Heart right ventricle (tissue), 16 donors: Measurements from ENCODE around the gene LDLRAD4. TPM values are rescaled to one million over a fixed set of nuclear protein-coding genes. Genes with fewer than 3 reads are reported as not detected.

Experiments used
- ATAC-seq, 8 donors: fragments of 200-7000 bp; cut with Tn5 transposase; one replicate each; pipeline ENCODE4 v1.9.1; 2020; ENCODE audit warnings: mild to moderate bottlenecking in 8 of 8, moderate library complexity in 8 of 8, moderate number of reproducible peaks in 1 of 8
- DNase-seq, 2 donors: peaks; one replicate each; pipeline ENCODE4 v3.0.0-alpha.2; 2020
- H3K27ac ChIP-seq, 10 donors: fragments of 200-600 bp; sonication (generic) in 2 of 10; one replicate each; pipeline versions ENCODE4 v1.5.0 to v1.8.0; 2020 to 2022; ENCODE audit warnings: mild to moderate bottlenecking in 3 of 10
- H3K27me3 ChIP-seq, 7 donors: fragments of 200-600 bp; one replicate each; pipeline ENCODE4 v1.8.0; 2021 to 2022; ENCODE audit warnings: mild to moderate bottlenecking in 2 of 7
- H3K36me3 ChIP-seq, 9 donors: fragments of 200-600 bp; sonication (generic) in 1 of 9; one replicate each; pipeline versions ENCODE4 v1.5.0 to v1.8.0; 2020 to 2022; ENCODE audit warnings: mild to moderate bottlenecking in 2 of 9
- H3K4me1 ChIP-seq, 9 donors: fragments of 200-600 bp; sonication (generic) in 1 of 9; one replicate each; pipeline versions ENCODE4 v1.5.0 to v1.8.0; 2020 to 2022; ENCODE audit warnings: mild to moderate bottlenecking in 4 of 9
- H3K4me3 ChIP-seq, 10 donors: fragments of 200-600 bp; sonication (generic) in 2 of 10; one replicate each; pipeline versions ENCODE4 v1.5.0 to v1.8.0; 2020 to 2022; ENCODE audit warnings: mild to moderate bottlenecking in 7 of 10, moderate library complexity in 2 of 10
- H3K9me3 ChIP-seq, 11 donors: fragments of 200-600 bp in 10 of 11; sonication (generic) in 2 of 11; one replicate each; pipeline versions ENCODE4 v1.5.0 to v1.8.0; 2013 to 2022; ENCODE audit warnings: mild to moderate bottlenecking in 2 of 11, control low read depth in 1 of 11, moderate library complexity in 1 of 11
- WGBS, 2 donors: extraction: QIAGEN DNeasy Blood & Tissue Kit; methylation state at CpG; one replicate each; pipeline ENCODE4 v1.1.7; 2013; ENCODE audit warnings: inconsistent platforms in 1 of 2; 5-methylcytosine and 5-hydroxymethylcytosine counted together
- intact Hi-C, 10 donors: fragments of 100-400 bp; cut with DNase I; formaldehyde crosslinking; loops; one replicate each; pipeline versions ENCODE4 v1.11.1 to v1.14.2; 2022
- polyA plus RNA-seq, 2 donors: library from polyadenylated mRNA; stranded (reverse); fragments of 200-250 nt; gene quantifications; one replicate each; pipeline ENCODE4 v1.2.3, GENCODE V29; 2013
- total RNA-seq, 10 donors: library from RNA; stranded (reverse); fragmentation: NEBNext Ultra II Directional in 3 of 10; extraction: Animal tissue kit (Norgen Biotek cat#: 25700) in 3 of 10; gene quantifications; one replicate each; pipeline versions ENCODE4 v1.2.1 to v1.2.4, GENCODE V29; 2021 to 2023
- TF ChIP-seq, protein P1 (sequence below), 9 donors: fragments of 200-600 bp; sonication (generic) in 2 of 9; IDR thresholded peaks; one replicate each; pipeline versions ENCODE4 v1.5.0 to v1.8.0; 2021 to 2022; ENCODE audit warnings: antibody characterized with exemption in 9 of 9, mild to moderate bottlenecking in 5 of 9, moderate library complexity in 1 of 9
- donor health status: Arrhythmogenic right ventricular cardiomyopathy.
- donor health status: ischemic (EF 13 %, LVEDD 7.1; RV severe dilation, severe dysfunction).
- donor health status: healthy with polysubstance abuse.
- donor health status: DM: no; HTN: yes; CAD: no.
- donor health status: DM: no; HTN: no; CAD: no.
- donor health status: ischemic (EF 25% LVEDD 6.9; RV normal size, moderate dysfunction).
- donor health status: ischemic (EF 25% LVEDD 5.7; RV mildly dilated, moderate dysfunction).
- donor health status: healthy.
- donor health status: DM: yes; HTN: yes; CAD: no.
- donor health status: Ischemic cardiomyopathy.
- donor health status: ischemic (EF 35%, LVEDD 5.7; RV mildly dilated, moderate dysfunction).
- donor health status: nonischemic (EF 11% LVEDD 7.7; RV severe dilation, severe dysfunction).
- donor health status: DM: yes; HTN: yes; CAD: no.
- donor health status: PGD.
- donor health status: ischemic (EF 29% LVEDD 5.4; RV normal size, mild dysfunction).
- donor health status: nonischemic (EF 23%, LVEDD 6.1; RV moderate dilation, normal function).

Gene LDLRAD4
- total and polyA plus RNA-seq, 12 donors: 5.4 to 74.6 (median 34.6) TPM

DNA sequence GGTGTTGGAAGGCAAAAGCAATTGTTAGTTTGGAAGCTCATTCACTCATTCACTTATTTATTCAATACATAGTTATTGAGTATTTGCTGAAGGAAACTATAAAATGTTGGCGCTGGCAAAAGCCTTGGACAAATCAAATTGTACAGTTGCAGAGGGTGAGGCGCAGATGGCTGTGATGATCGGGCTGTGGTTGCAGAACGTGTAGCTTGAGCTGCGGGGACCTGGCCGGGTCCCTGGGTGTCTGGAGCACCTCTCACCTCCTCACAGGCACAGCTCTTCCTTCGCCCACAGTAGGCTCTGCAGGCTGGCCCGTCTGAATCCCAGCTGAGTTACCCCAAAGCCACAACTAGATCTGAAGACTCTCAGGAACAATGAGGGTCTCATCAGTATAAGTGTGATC lies 72.7 kb downstream of the LDLRAD4 start:
- peaks cover 0 to 39% (median 22%) of the 10 kb centered on the region in 9 donors for H3K4me1 ChIP-seq
- 97% methylated on average over 8 of the region's 8 CpGs for WGBS, 2 donors
- no peaks in the 10 kb centered on the region for H3K9me3 ChIP-seq
- intact Hi-C loops: no loop called here
- H3K4me3 ChIP-seq: no peak overlapping the region
- no peaks in the 10 kb centered on the region for H3K27me3 ChIP-seq
- no peaks in the 10 kb centered on the region for H3K36me3 ChIP-seq
- H3K27ac ChIP-seq: no peak overlapping the region
- DNase-seq (no peak), ATAC-seq (no peak)
- TF ChIP-seq, protein P1, sequence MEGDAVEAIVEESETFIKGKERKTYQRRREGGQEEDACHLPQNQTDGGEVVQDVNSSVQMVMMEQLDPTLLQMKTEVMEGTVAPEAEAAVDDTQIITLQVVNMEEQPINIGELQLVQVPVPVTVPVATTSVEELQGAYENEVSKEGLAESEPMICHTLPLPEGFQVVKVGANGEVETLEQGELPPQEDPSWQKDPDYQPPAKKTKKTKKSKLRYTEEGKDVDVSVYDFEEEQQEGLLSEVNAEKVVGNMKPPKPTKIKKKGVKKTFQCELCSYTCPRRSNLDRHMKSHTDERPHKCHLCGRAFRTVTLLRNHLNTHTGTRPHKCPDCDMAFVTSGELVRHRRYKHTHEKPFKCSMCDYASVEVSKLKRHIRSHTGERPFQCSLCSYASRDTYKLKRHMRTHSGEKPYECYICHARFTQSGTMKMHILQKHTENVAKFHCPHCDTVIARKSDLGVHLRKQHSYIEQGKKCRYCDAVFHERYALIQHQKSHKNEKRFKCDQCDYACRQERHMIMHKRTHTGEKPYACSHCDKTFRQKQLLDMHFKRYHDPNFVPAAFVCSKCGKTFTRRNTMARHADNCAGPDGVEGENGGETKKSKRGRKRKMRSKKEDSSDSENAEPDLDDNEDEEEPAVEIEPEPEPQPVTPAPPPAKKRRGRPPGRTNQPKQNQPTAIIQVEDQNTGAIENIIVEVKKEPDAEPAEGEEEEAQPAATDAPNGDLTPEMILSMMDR (IDR thresholded peaks at IDR 0.05): no peak

DNA sequence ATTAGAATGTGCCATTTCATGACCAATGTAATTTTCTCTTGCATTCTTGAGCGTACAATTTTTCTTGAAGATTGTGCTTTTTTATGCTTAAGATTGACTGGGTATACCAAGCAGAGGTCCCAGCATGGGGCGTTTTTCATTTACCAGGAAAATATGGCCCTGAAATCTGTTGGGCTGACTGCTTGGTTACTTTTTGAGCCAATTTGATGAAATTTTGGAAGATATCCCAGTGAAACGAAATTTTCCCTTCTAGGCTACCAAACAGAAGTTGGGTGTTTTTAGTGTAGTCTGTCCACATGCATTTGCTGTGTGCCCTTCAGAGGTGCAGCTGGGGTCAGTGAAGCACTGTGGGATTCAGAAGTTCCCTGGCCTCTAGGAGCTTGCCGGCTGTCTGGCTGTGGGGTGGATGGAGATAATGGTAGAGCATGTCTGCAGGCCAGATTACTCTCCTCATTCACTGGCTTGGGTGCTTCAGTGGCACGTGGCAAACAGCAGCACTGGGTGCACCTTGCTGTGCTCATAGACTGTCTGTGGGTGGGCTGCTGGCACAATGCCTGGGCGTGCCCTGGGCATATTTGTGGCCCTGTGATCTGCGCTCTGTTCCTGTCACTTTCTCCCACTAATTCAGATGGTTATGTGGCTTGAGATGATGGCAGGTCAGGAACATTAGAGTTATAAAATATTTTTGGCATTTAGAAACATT lies 73.3 kb downstream of the LDLRAD4 start:
- Histone ChIP-seq H3K4me3 (no peak overlapping the region), H3K9me3 (no peaks in the 10 kb centered on the region), H3K4me1 (peaks cover 0 to 37% (median 22%) of the 10 kb centered on the region in 9 donors), H3K27ac (no peak overlapping the region), H3K36me3 (no peaks in the 10 kb centered on the region), H3K27me3 (no peaks in the 10 kb centered on the region)
- TF ChIP-seq, protein P1 (IDR thresholded peaks at IDR 0.05): no peak
- DNase-seq (no peak), ATAC-seq (peak in 2 of 8 donors; percentile 3 to 9)
- intact Hi-C loops: no loop called here
- 76 to 79% methylated on average over 7 of the region's 7 CpGs for WGBS, 2 donors

DNA sequence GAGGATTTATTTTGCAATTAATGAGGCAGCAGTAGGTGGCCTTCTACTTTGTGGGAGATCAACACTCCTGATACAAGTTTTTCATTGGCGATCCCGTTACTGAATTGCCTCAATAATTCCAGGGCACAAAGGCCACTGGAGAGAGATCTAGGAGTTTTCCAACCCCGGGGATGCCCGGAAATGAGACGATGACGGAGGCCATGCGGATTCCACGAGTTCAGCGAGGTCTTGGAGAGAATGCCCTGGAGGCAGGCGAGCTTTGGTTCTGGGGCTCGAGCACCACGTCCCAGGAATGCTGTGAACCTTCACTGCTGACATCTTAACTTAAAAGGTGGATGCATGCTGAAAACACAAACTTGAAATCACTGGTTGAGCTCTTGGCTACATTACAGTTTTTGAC lies 74.2 kb downstream of the LDLRAD4 start:
- peaks cover 0 to 32% (median 22%) of the 10 kb centered on the region in 9 donors for H3K4me1 ChIP-seq
- 91 to 93% methylated on average over 12 of the region's 12 CpGs for WGBS, 2 donors
- ATAC-seq: no peak
- no peaks in the 10 kb centered on the region for H3K27me3 ChIP-seq
- H3K9me3 ChIP-seq: no peaks in the 10 kb centered on the region
- H3K36me3 ChIP-seq: no peaks in the 10 kb centered on the region
- no peak overlapping the region for H3K4me3 ChIP-seq
- TF ChIP-seq, protein P1 (IDR thresholded peaks at IDR 0.05): no peak
- DNase-seq: no peak
- H3K27ac ChIP-seq: no peak overlapping the region
- intact Hi-C loops: no loop called here

DNA sequence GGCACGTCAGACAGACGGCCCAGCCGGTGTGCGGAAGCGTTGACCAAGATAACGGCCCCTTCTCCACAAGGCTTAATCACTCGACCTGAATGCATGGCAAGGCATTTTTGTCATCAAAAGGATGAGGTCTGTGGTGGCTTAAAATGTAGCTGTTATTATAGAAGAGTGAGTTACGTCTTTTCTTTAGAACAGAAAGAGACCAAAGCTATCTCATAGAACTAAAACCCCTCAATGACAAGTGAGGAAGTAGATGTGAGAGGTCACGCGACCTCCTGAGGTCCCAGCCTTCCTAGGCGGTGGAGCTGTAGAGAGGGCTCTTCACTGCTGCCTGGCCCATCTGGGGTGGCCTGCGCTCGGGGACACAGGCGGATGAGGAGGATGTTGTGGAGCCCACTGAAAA lies 75.7 kb downstream of the LDLRAD4 start:
- H3K27me3 ChIP-seq: no peaks in the 10 kb centered on the region
- DNase-seq (no peak), ATAC-seq (no peak)
- no peak overlapping the region for H3K27ac ChIP-seq
- intact Hi-C loops: no loop called here
- H3K4me1 ChIP-seq: peaks cover 0 to 25% (median 14%) of the 10 kb centered on the region in 9 donors
- no peak overlapping the region for H3K4me3 ChIP-seq
- TF ChIP-seq, protein P1 (IDR thresholded peaks at IDR 0.05): no peak
- H3K36me3 ChIP-seq: no peaks in the 10 kb centered on the region
- H3K9me3 ChIP-seq: no peaks in the 10 kb centered on the region
- WGBS, 2 donors: 80 to 87% methylated on average over 14 of the region's 14 CpGs
